ENCODE measurements around the gene WT1. TPM values are rescaled to one million over a fixed set of nuclear protein-coding genes. Genes with fewer than 3 reads are reported as not detected.

WT1 gene
- total and polyA plus RNA-seq, 8 donors, result 0.13 to 3.6 (median 1.5) TPM

DNA sequence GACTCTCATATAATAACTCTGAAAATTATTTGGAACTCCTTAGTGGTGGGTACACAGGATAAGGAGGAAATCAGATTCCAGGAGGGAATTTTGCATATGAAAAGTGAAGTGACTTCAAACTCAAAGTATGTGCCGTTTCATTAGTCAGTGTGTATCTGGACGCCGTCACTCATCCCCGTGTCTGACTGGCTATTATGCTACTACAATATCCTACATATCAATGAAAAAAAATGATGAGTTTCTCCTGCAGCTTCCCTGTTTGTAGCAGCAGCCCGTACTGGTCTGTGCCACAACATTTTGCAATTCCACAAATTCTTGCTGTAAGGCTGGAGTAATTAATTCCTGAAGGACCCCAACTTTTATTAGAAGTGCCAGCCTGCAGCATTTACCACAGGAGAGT is 16.5 kb downstream of the WT1 start:
- ATAC-seq, result no peak
- TF ChIP-seq, protein P1, sequence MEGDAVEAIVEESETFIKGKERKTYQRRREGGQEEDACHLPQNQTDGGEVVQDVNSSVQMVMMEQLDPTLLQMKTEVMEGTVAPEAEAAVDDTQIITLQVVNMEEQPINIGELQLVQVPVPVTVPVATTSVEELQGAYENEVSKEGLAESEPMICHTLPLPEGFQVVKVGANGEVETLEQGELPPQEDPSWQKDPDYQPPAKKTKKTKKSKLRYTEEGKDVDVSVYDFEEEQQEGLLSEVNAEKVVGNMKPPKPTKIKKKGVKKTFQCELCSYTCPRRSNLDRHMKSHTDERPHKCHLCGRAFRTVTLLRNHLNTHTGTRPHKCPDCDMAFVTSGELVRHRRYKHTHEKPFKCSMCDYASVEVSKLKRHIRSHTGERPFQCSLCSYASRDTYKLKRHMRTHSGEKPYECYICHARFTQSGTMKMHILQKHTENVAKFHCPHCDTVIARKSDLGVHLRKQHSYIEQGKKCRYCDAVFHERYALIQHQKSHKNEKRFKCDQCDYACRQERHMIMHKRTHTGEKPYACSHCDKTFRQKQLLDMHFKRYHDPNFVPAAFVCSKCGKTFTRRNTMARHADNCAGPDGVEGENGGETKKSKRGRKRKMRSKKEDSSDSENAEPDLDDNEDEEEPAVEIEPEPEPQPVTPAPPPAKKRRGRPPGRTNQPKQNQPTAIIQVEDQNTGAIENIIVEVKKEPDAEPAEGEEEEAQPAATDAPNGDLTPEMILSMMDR (IDR thresholded peaks at IDR 0.05), result no peak
- H3K9me3 ChIP-seq, result no peaks in the 10 kb centered on the region
- no peak for DNase-seq
- H3K27me3 ChIP-seq, result peaks cover 0 to 61% of the 10 kb centered on the region in 2 donors
- no peak overlapping the region for H3K4me3 ChIP-seq
- intact Hi-C loops (cut with DNase I), result no loop called here
- H3K36me3 ChIP-seq, result no peaks in the 10 kb centered on the region
- no peak overlapping the region for H3K27ac ChIP-seq
- H3K4me1 ChIP-seq, result no peaks in the 10 kb centered on the region

DNA sequence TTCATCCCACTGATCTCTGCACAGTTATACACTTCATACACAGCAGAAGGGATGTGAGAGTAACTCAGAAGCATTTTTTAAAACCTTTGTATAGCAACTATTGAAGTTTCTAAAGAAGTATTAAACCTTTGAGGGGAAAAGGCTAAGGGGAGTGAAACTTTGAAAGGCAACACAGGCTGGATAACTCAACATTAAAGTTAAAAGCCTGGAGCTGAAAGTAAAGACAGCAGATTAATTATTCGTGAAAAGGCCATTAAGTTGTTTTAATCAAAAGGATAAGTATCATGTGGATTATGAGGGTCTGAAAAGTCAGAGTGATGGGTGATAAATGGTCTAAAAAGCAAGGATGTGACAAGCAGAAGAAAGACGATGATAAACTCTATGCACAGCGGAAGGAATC is 17.5 kb downstream of the WT1 start:
- Histone ChIP-seq H3K9me3 (no peaks in the 10 kb centered on the region), H3K27ac (no peak overlapping the region), H3K27me3 (peaks cover 0 to 51% of the 10 kb centered on the region in 2 donors), H3K4me1 (no peaks in the 10 kb centered on the region), H3K36me3 (no peaks in the 10 kb centered on the region), H3K4me3 (no peak overlapping the region)
- no peak for ATAC-seq
- intact Hi-C loops (cut with DNase I), result no loop called here
- DNase-seq, result no peak
- TF ChIP-seq, protein P1 (IDR thresholded peaks at IDR 0.05), result no peak

DNA sequence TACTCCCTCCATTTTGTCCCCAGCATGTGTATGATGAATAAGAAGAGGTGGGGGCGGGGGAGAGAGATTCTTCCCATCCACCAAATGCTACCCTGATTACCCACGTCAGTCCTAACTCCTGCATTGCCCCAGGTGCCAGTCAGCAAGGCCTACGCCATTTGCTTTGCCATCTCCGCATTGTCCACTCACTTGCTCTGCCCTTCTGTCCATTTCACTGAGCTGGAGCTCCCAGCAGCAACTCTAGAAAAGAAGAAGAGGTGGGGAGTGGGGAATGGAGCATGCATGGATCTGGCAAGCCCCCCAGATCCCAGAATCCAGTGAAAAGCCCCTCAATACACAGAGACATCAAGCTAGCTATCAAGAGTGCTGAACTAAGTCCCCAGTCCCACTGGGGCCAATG is 19.0 kb downstream of the WT1 start:
- Histone ChIP-seq H3K36me3 (no peaks in the 10 kb centered on the region), H3K27me3 (peaks cover 0 to 44% of the 10 kb centered on the region in 2 donors), H3K27ac (no peak overlapping the region), H3K9me3 (no peaks in the 10 kb centered on the region), H3K4me3 (no peak overlapping the region), H3K4me1 (no peaks in the 10 kb centered on the region)
- TF ChIP-seq, protein P1 (IDR thresholded peaks at IDR 0.05), result no peak
- DNase-seq (no peak), ATAC-seq (no peak)
- intact Hi-C loops (cut with DNase I), result no loop called here

DNA sequence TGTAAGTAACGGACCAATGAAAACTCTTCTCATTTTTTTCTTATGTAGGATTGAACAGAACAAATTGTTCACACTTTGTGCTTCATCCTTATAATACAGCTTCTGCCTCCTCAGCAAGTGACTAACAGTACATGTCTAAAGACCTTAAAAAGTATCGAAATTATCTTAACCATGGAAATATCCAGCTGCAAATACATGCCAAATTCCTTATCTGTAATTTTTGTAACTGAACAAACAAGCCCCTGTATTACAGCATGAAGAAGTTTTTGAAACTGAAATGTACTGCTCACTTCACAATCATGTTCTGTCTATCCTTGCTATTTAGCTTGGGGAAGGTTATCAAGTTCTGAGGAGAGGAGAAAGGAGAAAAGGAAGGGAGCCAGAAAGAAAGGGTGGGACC is 20.4 kb downstream of the WT1 start:
- Histone ChIP-seq H3K27ac (no peak overlapping the region), H3K27me3 (peaks cover 0 to 34% of the 10 kb centered on the region in 2 donors), H3K36me3 (no peaks in the 10 kb centered on the region), H3K4me3 (no peak overlapping the region), H3K9me3 (no peaks in the 10 kb centered on the region), H3K4me1 (no peaks in the 10 kb centered on the region)
- TF ChIP-seq, protein P1 (IDR thresholded peaks at IDR 0.05), result no peak
- ATAC-seq (no peak), DNase-seq (no peak)
- intact Hi-C loops (cut with DNase I), result no loop called here

DNA sequence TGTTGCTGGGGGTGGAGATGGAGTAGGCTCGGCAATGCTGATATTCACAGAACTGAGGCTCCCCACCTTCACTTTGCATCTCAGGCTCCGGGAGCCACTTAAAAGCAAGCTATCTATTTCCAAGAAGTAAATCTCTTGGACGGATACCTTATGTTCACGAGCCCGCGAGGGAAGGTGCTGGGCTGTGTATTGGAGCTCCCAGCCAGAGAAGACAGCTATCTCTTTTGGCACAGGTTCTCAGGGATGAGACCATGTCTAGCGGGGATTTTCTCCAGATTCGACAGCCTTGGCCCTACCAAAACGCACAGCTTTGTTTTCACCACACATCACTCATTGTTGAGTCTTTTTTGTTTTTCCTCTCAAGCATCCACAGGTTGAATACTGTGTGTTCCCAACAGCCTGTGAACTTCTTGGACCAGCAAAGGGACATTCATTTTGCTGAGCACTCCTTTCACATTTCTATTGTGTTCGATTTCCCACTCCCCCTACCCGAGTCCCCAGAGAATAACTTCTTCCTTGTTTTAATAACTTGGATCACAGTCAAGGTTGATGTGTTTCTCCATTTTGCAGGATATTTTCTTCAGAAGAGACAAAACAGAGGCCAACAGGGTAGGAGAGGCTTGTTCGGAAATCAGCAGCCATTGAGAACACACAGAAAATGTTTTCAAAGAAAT is 23.3 kb downstream of the WT1 start:
- ATAC-seq (no peak), DNase-seq (no peak)
- TF ChIP-seq, protein P1 (IDR thresholded peaks at IDR 0.05), result no peak
- Histone ChIP-seq H3K9me3 (no peaks in the 10 kb centered on the region), H3K4me1 (no peaks in the 10 kb centered on the region), H3K27ac (no peak overlapping the region), H3K4me3 (no peak overlapping the region), H3K36me3 (no peaks in the 10 kb centered on the region), H3K27me3 (peaks cover 0 to 26% of the 10 kb centered on the region in 2 donors)
- intact Hi-C loops (cut with DNase I), result no loop called here
